ENCODE results near the gene PPFIBP1.

Gene PPFIBP1

GRCh38 chr12:27555361-27555760, 31.4 kb downstream of the PPFIBP1 start:
- Histone ChIP-seq H3K4me3 (ENCODE audit: low read depth, low read length) (no peak overlapping the region), H3K9me3 (ENCODE audit: control insufficient read depth, low read length) (no peaks in the 10 kb centered on the region), H3K36me3 (ENCODE audit: control insufficient read depth, insufficient read depth, low read length) (no peaks in the 10 kb centered on the region), H2AFZ (no peak overlapping the region), H3K27ac (peak overlapping the region; percentile 32), H3K79me2 (peaks cover 5% of the 10 kb centered on the region), H3K4me1 (peaks cover 2% of the 10 kb centered on the region), H3K4me2 (ENCODE audit: low read length) (no peak overlapping the region), H3K27me3 (ENCODE audit: control insufficient read depth, insufficient read depth, low read length) (no peaks in the 10 kb centered on the region), H3K9ac (no peak overlapping the region)
- TF ChIP-seq CTCF (IDR thresholded peaks at IDR 0.05) = no peak

GRCh38 chr12:27555925-27556778, 32.1 kb downstream of the PPFIBP1 start:
- no peaks in the 10 kb centered on the region for H3K36me3 ChIP-seq (ENCODE audit: control insufficient read depth, insufficient read depth, low read length)
- H2AFZ ChIP-seq = no peak overlapping the region
- no peak overlapping the region for H3K4me3 ChIP-seq (ENCODE audit: low read depth, low read length)
- H3K4me1 ChIP-seq = no peaks in the 10 kb centered on the region
- H3K4me2 ChIP-seq (ENCODE audit: low read length) = no peak overlapping the region
- H3K9ac ChIP-seq = no peak overlapping the region
- no peak for TF ChIP-seq CTCF (IDR thresholded peaks at IDR 0.05)
- H3K79me2 ChIP-seq = peaks cover 3% of the 10 kb centered on the region
- peak overlapping the region; percentile 14 for H3K27ac ChIP-seq
- H3K9me3 ChIP-seq (ENCODE audit: control insufficient read depth, low read length) = no peaks in the 10 kb centered on the region
- no peaks in the 10 kb centered on the region for H3K27me3 ChIP-seq (ENCODE audit: control insufficient read depth, insufficient read depth, low read length)

GRCh38 chr12:27560126-27560525, 36.1 kb downstream of the PPFIBP1 start:
- Histone ChIP-seq H3K36me3 (ENCODE audit: control insufficient read depth, insufficient read depth, low read length) (no peaks in the 10 kb centered on the region), H3K9me3 (ENCODE audit: control insufficient read depth, low read length) (no peaks in the 10 kb centered on the region), H3K79me2 (peaks cover 3% of the 10 kb centered on the region), H3K4me1 (no peaks in the 10 kb centered on the region), H2AFZ (no peak overlapping the region), H3K4me3 (ENCODE audit: low read depth, low read length) (no peak overlapping the region), H3K4me2 (ENCODE audit: low read length) (no peak overlapping the region), H3K27me3 (ENCODE audit: control insufficient read depth, insufficient read depth, low read length) (no peaks in the 10 kb centered on the region), H3K27ac (no peak overlapping the region), H3K9ac (no peak overlapping the region)
- TF ChIP-seq CTCF (IDR thresholded peaks at IDR 0.05) = no peak

GRCh38 chr12:27561535-27562350, 37.7 kb downstream of the PPFIBP1 start:
- no peaks in the 10 kb centered on the region for H3K4me1 ChIP-seq
- no peak for TF ChIP-seq CTCF (IDR thresholded peaks at IDR 0.05)
- H3K9me3 ChIP-seq (ENCODE audit: control insufficient read depth, low read length) = no peaks in the 10 kb centered on the region
- no peaks in the 10 kb centered on the region for H3K36me3 ChIP-seq (ENCODE audit: control insufficient read depth, insufficient read depth, low read length)
- H3K27me3 ChIP-seq (ENCODE audit: control insufficient read depth, insufficient read depth, low read length) = no peaks in the 10 kb centered on the region
- no peak overlapping the region for H2AFZ ChIP-seq
- H3K79me2 ChIP-seq = peaks cover 5% of the 10 kb centered on the region
- no peak overlapping the region for H3K27ac ChIP-seq
- no peak overlapping the region for H3K4me3 ChIP-seq (ENCODE audit: low read depth, low read length)
- no peak overlapping the region for H3K9ac ChIP-seq
- no peak overlapping the region for H3K4me2 ChIP-seq (ENCODE audit: low read length)
